Measurements from ENCODE around the gene PACRG.

- no peak for TF ChIP-seq POLR2AphosphoS5 (IDR thresholded peaks at IDR 0.05)
- TF ChIP-seq CTCF (IDR thresholded peaks at IDR 0.05): no peak
- TF ChIP-seq POLR2A (IDR thresholded peaks at IDR 0.05): no peak
- no peak for TF ChIP-seq EP300 (IDR thresholded peaks at IDR 0.05)
Observed at GRCh38 chr6:162825597-162825996, 97.8 kb downstream of the PACRG start.

Measured in upper lobe of left lung (tissue), 4 donors.